SIG-M5 (cell line): Measurements from ENCODE around the gene ANKS1A.
"Not testable (repeated sequence)": the region's sequence is repeated elsewhere in the genome, so short reads cannot be mapped to it uniquely, and the experiment has no call there.

Experiments used
- DNase-seq: peaks from one replicate; lab custom pipeline; 2025; lab: John Stamatoyannopoulos, UW

The ANKS1A gene

GRCh38 chr6:34888874-34889555 is at the start of gene ANKS1A:
ANKS1A (plus strand) TSS chr6:34889255; CDS start chr6:34889403, 148 bp downstream.
- no peak for DNase-seq

- no peak for DNase-seq
Measured at GRCh38 chr6:34839666-34840352, 49.2 kb upstream of the ANKS1A start.

- DNase-seq, result not testable (repeated sequence)
Measured at GRCh38 chr6:34849066-34849465, 40.0 kb upstream of the ANKS1A start.

- no peak for DNase-seq
Measured at GRCh38 chr6:34851361-34851760, 37.7 kb upstream of the ANKS1A start.

- no peak for DNase-seq
Measured at GRCh38 chr6:34852406-34853085, 36.5 kb upstream of the ANKS1A start.

DNA sequence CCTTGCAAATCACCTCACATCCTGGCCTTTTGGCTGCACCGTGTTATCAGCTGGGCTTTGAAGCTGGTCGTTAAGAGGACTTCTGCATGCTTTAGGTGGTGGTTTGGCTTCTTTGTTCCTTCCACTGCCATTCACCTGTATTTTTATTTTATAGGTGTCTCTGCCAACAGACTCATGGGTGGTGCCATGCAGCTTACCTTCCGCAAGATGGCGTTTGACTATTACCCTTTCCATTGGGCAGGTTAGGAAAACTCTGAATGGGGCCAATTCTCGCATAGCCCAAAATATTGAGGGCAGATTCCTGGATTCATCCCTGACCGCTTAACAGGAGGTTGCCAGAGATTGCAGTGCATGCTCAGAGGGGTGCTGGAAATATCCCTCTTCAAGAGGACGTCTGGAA is 33.6 kb upstream of the ANKS1A start:
- DNase-seq, result no peak

DNA sequence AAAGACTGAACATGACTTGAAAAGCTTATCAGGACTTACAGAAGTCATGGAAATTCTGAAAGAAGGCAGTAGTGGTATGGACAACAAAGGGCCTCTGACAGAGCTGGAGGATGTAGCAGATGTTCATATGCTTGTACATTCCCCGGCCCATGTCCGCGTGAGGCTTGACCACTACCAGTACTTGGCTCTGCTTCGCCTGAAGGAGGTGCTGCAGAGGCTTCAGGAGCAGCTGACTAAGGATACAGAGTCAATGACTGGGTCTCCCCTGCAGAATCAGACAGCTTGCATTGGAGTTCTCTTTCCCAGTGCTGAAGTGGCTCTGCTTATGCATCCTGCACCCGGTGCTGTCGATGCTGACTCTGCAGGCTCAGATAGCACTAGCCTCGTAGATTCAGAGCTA is 30.4 kb upstream of the ANKS1A start:
- no peak for DNase-seq

- DNase-seq, result no peak
Measured at GRCh38 chr6:34859951-34860350, 29.1 kb upstream of the ANKS1A start.

DNA sequence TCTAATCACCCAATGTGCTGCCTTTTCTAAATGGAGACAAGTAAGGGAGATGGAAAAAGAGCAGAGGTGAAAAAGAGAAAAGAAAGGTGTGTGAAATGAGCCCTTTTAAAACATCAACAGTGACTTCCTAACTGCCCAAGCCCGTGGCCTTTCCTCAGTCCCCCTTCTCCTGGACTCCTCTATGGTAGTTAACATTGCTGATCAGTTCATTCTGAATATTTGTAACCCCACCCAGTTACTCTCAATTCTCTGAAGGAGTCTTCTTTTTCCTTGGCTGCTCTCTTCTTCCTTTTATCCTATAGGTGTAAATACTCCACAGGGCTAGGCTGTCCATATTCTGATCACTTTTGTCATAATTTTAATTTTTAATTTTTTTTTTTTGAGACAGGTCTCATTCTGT is 28.3 kb upstream of the ANKS1A start:
- no peak for DNase-seq

DNA sequence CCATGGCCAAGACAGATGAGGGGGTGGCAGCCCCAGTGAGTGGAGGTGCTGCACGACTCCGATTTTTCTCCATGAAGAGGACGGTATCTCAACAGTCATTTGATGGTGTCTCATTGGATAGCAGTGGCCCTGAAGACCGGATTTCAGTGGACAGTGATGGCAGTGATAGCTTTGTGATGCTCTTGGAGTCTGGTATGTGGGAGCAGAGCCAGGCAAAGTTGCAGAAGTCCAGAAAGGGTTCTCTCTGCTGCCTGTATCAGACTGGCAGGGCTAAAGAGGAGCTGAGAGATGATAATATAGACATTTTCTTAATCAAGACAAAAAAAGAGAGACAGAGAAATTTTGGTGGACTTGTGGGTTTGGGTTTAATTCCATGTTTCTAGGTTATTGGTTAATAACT is 25.0 kb upstream of the ANKS1A start:
- DNase-seq, result no peak

- no peak for DNase-seq
Measured at GRCh38 chr6:34865107-34865506, 23.9 kb upstream of the ANKS1A start.

DNA sequence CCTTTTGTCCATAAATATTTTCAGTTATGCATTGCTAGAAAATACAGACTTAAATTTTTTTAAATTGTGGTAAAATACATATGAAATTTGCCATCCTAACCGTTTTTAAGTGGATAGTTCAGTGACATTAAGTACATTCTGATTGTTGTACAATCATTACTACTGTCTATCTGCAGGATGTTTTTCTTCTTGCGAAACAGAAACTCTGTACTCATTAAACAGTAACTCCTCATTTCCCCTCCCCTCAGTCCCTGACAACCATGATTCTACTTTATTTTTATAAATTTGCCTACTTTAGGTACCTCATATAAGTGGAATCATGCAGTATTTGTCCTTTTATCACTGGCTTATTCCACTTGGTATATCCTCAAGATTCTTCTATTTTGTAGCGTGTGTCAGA is 22.5 kb upstream of the ANKS1A start:
- no peak for DNase-seq

DNA sequence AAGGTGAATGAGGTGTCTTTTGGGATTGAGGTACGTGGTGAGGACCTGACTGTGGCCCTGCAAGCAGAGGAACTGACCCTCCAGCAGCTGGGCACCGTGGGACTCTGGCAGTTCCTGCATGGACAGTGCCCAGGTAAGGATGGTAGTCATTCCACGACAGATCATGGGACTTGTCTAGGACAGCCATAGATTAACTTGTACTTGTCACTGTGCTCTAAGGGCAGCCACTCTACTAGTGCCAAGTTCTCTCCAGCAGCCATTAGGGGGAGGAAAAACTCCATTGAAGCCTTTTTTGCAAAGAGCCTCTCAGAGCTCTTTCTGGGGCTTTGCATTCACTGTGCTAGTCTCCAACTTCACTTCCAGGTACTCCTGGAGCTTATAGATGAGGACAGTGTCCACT is 21.6 kb upstream of the ANKS1A start:
- no peak for DNase-seq

DNA sequence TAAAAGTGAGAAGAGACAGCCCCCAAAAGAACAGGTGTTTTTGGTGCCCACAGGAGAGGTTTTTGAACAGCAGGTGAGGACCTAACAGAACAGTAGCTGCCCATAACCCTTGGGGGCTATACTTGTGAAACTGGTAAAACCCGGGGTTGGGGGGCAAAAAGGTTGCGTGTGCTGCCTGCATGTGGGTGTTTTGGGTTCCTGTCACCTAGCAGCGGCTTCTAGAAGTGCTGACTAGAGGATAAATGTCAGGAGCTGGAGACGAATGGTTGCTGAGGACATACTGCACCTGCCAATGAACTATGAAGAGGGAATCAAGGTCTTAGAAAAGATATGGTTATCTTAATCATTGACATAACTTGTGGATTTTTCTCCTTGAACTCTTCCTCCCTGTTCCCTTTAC is 17.2 kb upstream of the ANKS1A start:
- no peak for DNase-seq

GRCh38 chr6:34872332-34872731 is 16.7 kb upstream of the ANKS1A start:
- DNase-seq, result no peak

DNA sequence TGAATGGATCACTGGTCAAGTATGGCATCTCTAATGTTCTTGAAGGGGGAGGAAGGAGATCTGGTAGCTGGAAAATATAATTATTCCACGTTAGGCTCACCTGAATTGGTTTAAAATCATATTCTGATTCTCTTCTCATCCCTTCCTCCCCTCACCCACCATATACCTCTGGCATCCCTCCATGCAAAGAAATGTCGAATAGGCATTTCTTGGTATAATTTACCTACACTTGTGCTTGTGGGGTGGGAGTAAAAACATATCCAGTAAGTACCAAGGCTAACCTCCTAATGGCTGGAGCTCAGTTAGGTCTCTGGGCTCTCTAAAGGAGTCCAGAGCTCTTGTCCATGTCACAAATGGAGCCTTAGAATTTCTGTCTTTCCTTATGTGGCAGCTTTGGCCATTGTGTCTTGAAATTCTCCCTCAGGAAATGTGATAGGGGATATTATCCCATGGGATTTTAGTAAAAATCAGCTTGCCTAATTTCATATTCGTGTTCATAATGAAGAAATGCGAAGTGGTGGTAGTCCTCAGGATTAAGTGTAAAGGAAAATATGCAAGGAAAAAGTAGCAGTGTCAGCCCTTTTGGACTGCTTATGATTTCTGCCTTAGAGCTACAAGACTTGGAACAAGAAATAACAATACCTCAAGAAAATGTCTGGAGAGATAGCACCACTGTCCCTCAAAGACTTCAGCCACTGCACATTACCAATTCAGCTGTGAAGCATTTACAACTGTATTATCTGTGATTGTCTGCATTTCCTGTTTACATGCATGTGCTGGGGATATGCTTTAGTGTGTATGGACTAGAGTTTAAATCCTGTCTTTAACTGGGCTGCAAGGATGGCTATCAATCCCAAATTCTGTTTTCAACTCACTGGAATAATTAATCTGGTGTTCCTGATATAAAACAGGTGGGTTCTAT is 13.5 kb upstream of the ANKS1A start:
- DNase-seq, result no peak

DNA sequence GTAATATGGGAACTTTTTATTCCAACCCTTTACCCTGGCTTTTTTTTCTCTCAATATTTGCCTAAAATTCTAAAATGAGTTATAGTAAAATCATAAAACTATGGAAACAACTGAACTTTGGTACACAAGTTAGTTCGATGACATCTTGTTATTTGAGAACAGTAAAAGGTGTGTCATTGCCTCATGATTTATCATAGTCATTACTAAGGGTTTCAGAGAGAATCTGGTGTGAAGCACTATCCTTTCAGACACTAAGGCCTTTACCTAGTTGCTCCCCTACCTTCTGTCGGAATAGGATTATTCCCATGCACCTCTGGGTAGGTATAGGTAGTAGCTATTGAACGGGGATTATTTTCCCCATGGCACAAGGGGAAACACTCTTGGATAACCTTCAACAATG is 12.6 kb upstream of the ANKS1A start:
- DNase-seq, result no peak

DNA sequence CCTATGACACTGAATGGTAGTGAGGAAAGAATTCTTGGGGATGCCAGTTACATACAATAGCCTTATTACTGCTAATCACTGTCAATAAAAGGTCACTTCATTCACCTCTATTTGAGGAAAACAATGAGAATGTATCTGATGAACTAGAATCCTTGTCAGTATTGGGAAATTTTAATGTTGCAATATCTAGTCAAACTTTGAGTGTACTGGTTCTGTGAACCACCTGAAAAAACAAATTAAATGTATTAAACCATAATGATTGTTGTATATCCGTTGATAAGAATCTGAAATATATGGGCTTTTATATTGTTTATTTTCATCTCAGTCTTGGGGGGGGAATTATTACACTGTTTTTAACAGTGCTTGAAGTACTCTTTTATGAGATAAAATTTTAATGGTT is 11.8 kb upstream of the ANKS1A start:
- no peak for DNase-seq

- DNase-seq, result no peak
Measured at GRCh38 chr6:34877869-34878485, 11.1 kb upstream of the ANKS1A start.

GRCh38 chr6:34884073-34884472 is 5.0 kb upstream of the ANKS1A start:
- DNase-seq, result not testable (repeated sequence)

DNA sequence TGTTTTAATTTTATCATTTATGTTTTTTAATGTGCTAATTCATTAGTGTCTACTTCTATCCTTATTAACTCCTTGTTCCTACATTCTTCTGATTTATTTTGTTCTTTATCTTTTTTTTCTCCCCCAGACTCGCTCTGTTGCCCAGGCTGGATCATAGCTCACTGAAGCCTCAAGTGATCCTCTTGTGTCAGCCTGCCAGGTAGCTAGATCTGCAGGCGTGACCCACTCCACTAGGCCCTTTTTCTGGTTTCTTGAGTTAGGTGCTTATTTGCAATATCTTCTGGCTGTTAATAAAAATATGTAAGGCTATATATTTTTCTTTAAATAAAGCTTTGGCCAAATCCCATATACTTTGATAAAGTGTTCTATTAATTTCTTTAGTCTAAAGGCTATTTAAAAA is 4.1 kb upstream of the ANKS1A start:
- DNase-seq, result no peak

GRCh38 chr6:34885837-34886236 is 3.2 kb upstream of the ANKS1A start:
- not testable (repeated sequence) for DNase-seq
